Effector memory CD4-positive, alpha-beta T cell (primary cell): ENCODE measurements around the gene NRSN1.

ENCODE experiments used
- DNase-seq, 3 donors: peaks; one replicate each; pipeline ENCODE4 v3.0.0-alpha.2; 2020
- H3K27ac ChIP-seq: 2 replicates; pipeline ENCODE4 v1.7.0; 2013; ENCODE audit warnings: mild to moderate bottlenecking, low read length, moderate library complexity; ENCODE audit not compliant: insufficient read depth, poor library complexity, severe bottlenecking
- H3K27me3 ChIP-seq: replicated peaks from 2 replicates; pipeline ENCODE4 v1.7.0; 2013; ENCODE audit warnings: mild to moderate bottlenecking, low read length; ENCODE audit not compliant: insufficient read depth, control insufficient read depth, poor library complexity, severe bottlenecking
- H3K36me3 ChIP-seq: 2 replicates; pipeline ENCODE4 v1.7.0; 2013; ENCODE audit warnings: mild to moderate bottlenecking, low read length, moderate library complexity; ENCODE audit not compliant: control insufficient read depth, insufficient read depth
- H3K4me1 ChIP-seq: 2 replicates; pipeline ENCODE4 v1.7.0; 2013; ENCODE audit warnings: low read length, mild to moderate bottlenecking; ENCODE audit not compliant: control insufficient read depth, insufficient read depth, poor library complexity, severe bottlenecking
- H3K4me3 ChIP-seq: 2 replicates; pipeline ENCODE4 v1.7.0; 2013; ENCODE audit warnings: low read length, low read depth, mild to moderate bottlenecking; ENCODE audit not compliant: insufficient read depth, poor library complexity, severe bottlenecking
- H3K9me3 ChIP-seq: 2 replicates; pipeline ENCODE4 v1.7.0; 2013; ENCODE audit warnings: mild to moderate bottlenecking, low read length, moderate library complexity; ENCODE audit not compliant: control insufficient read depth
- total RNA-seq, 3 donors: gene quantifications; one replicate each; lab custom pipeline; 2026; lab: John Stamatoyannopoulos, UW

NRSN1 gene
- 0 reads per million in 3 donors for total RNA-seq

- no peaks in the 10 kb centered on the region for H3K4me1 ChIP-seq
- H3K27me3 ChIP-seq: no peaks in the 10 kb centered on the region
- no peak within 1 kb of the TSS for H3K4me3 ChIP-seq
- no peaks in the 10 kb centered on the region for H3K9me3 ChIP-seq
- DNase-seq: no peak
- no peak within 1 kb of the TSS for H3K27ac ChIP-seq
- no peaks in the 10 kb centered on the region for H3K36me3 ChIP-seq
Observed at GRCh38 chr6:24125980-24126379, at the start of gene NRSN1. Gene NRSN1 (plus strand): TSS chr6:24126215. CDS start chr6:24134328, 8,113 bp downstream.

GRCh38 chr6:24078200-24078599 is 47.8 kb upstream of the NRSN1 start:
- DNase-seq: no peak
- Histone ChIP-seq H3K9me3 (no peaks in the 10 kb centered on the region), H3K36me3 (no peaks in the 10 kb centered on the region), H3K27me3 (no peaks in the 10 kb centered on the region), H3K4me3 (no peak overlapping the region), H3K4me1 (no peaks in the 10 kb centered on the region), H3K27ac (no peak overlapping the region)

GRCh38 chr6:24079076-24079475 is 46.9 kb upstream of the NRSN1 start:
- no peak for DNase-seq
- no peaks in the 10 kb centered on the region for H3K4me1 ChIP-seq
- no peaks in the 10 kb centered on the region for H3K9me3 ChIP-seq
- H3K36me3 ChIP-seq: no peaks in the 10 kb centered on the region
- no peak overlapping the region for H3K4me3 ChIP-seq
- no peak overlapping the region for H3K27ac ChIP-seq
- no peaks in the 10 kb centered on the region for H3K27me3 ChIP-seq

GRCh38 chr6:24080711-24081110 is 45.3 kb upstream of the NRSN1 start:
- no peak for DNase-seq
- no peaks in the 10 kb centered on the region for H3K36me3 ChIP-seq
- H3K9me3 ChIP-seq: no peaks in the 10 kb centered on the region
- no peak overlapping the region for H3K27ac ChIP-seq
- H3K4me3 ChIP-seq: no peak overlapping the region
- no peaks in the 10 kb centered on the region for H3K4me1 ChIP-seq
- H3K27me3 ChIP-seq: no peaks in the 10 kb centered on the region

GRCh38 chr6:24089736-24090135 is 36.3 kb upstream of the NRSN1 start:
- H3K4me3 ChIP-seq: no peak overlapping the region
- no peaks in the 10 kb centered on the region for H3K27me3 ChIP-seq

GRCh38 chr6:24092407-24092806 is 33.6 kb upstream of the NRSN1 start:
- H3K9me3 ChIP-seq: no peaks in the 10 kb centered on the region
- no peaks in the 10 kb centered on the region for H3K4me1 ChIP-seq
- H3K27ac ChIP-seq: no peak overlapping the region
- H3K36me3 ChIP-seq: no peaks in the 10 kb centered on the region
- no peak overlapping the region for H3K4me3 ChIP-seq
- H3K27me3 ChIP-seq: no peaks in the 10 kb centered on the region
- no peak for DNase-seq

More at GRCh38 chr6:24089736-24090135, 36.3 kb upstream of the NRSN1 start:
- H3K9me3 ChIP-seq: no peaks in the 10 kb centered on the region
- H3K4me1 ChIP-seq: no peaks in the 10 kb centered on the region
- H3K36me3 ChIP-seq: no peaks in the 10 kb centered on the region
- DNase-seq: no peak
- no peak overlapping the region for H3K27ac ChIP-seq

GRCh38 chr6:24093381-24093780 is 32.6 kb upstream of the NRSN1 start:
- Histone ChIP-seq H3K27me3 (no peaks in the 10 kb centered on the region), H3K4me3 (no peak overlapping the region), H3K9me3 (no peaks in the 10 kb centered on the region), H3K27ac (no peak overlapping the region), H3K36me3 (no peaks in the 10 kb centered on the region), H3K4me1 (no peaks in the 10 kb centered on the region)
- DNase-seq: no peak

GRCh38 chr6:24099181-24099580 is 26.8 kb upstream of the NRSN1 start:
- Histone ChIP-seq H3K4me3 (no peak overlapping the region), H3K4me1 (no peaks in the 10 kb centered on the region), H3K27me3 (no peaks in the 10 kb centered on the region), H3K36me3 (no peaks in the 10 kb centered on the region), H3K9me3 (no peaks in the 10 kb centered on the region), H3K27ac (no peak overlapping the region)
- no peak for DNase-seq

- no peak for DNase-seq
- no peak overlapping the region for H3K4me3 ChIP-seq
- no peaks in the 10 kb centered on the region for H3K36me3 ChIP-seq
- H3K27ac ChIP-seq: no peak overlapping the region
- no peaks in the 10 kb centered on the region for H3K4me1 ChIP-seq
- H3K9me3 ChIP-seq: no peaks in the 10 kb centered on the region
- no peaks in the 10 kb centered on the region for H3K27me3 ChIP-seq
Observed at GRCh38 chr6:24100024-24100769, 25.8 kb upstream of the NRSN1 start.

- Histone ChIP-seq H3K27me3 (no peaks in the 10 kb centered on the region), H3K9me3 (no peaks in the 10 kb centered on the region), H3K27ac (no peak overlapping the region), H3K4me1 (no peaks in the 10 kb centered on the region), H3K4me3 (no peak overlapping the region), H3K36me3 (no peaks in the 10 kb centered on the region)
- DNase-seq: no peak
Observed at GRCh38 chr6:24100770-24101155, 25.3 kb upstream of the NRSN1 start.
